Dedifferentiated amniotic fluid mesenchymal stem cell (primary cell): ENCODE results near the gene OPA1.
A peak's percentile ranks its signal among the peaks of the same experiment; 100 is the strongest.

Source experiments
- DNase-seq: peaks from one replicate; pipeline ENCODE4 v3.0.0-alpha.2; 2016; ENCODE audit errors: extremely low spot score

The OPA1 gene

GRCh38 chr3:193592841-193593667 lies at the start of gene OPA1:
TSS of gene OPA1 (plus strand) at chr3:193593208. CDS start at chr3:193593378, 170 bp downstream.
- peak; percentile 99 for DNase-seq

- DNase-seq: no peak
Measured at GRCh38 chr3:193544289-193544688, 48.7 kb upstream of the OPA1 start.

- DNase-seq: no peak
Measured at GRCh38 chr3:193545304-193545703, 47.7 kb upstream of the OPA1 start.

GRCh38 chr3:193546129-193546528 lies 46.9 kb upstream of the OPA1 start:
- no peak for DNase-seq

- DNase-seq: no peak
Measured at GRCh38 chr3:193548406-193548805, 44.6 kb upstream of the OPA1 start.

- DNase-seq: no peak
Measured at GRCh38 chr3:193552923-193553322, 40.1 kb upstream of the OPA1 start.

GRCh38 chr3:193553586-193553985 lies 39.4 kb upstream of the OPA1 start:
- no peak for DNase-seq

- DNase-seq: no peak
Measured at GRCh38 chr3:193554811-193555210, 38.2 kb upstream of the OPA1 start, which contains the start of gene ATP13A4. TSS of gene ATP13A4 (minus strand) at chr3:193554895. CDS start at chr3:193554799, 96 bp downstream.

GRCh38 chr3:193556841-193557240 lies 36.2 kb upstream of the OPA1 start:
- no peak for DNase-seq

GRCh38 chr3:193559100-193559499 lies 33.9 kb upstream of the OPA1 start:
- DNase-seq: no peak

- no peak for DNase-seq
Measured at GRCh38 chr3:193560091-193560490, 32.9 kb upstream of the OPA1 start.

- no peak for DNase-seq
Measured at GRCh38 chr3:193560870-193561269, 32.1 kb upstream of the OPA1 start.

GRCh38 chr3:193563426-193563825 lies 29.6 kb upstream of the OPA1 start:
- DNase-seq: no peak

- no peak for DNase-seq
Measured at GRCh38 chr3:193564012-193564411, 29.0 kb upstream of the OPA1 start.

- DNase-seq: no peak
Measured at GRCh38 chr3:193569119-193569518, 23.9 kb upstream of the OPA1 start.

GRCh38 chr3:193572426-193572908 lies 20.5 kb upstream of the OPA1 start:
- DNase-seq: peak; percentile 47

GRCh38 chr3:193573403-193574191 lies 19.4 kb upstream of the OPA1 start:
- DNase-seq: no peak

- DNase-seq: no peak
Measured at GRCh38 chr3:193574488-193575070, 18.4 kb upstream of the OPA1 start.

GRCh38 chr3:193585530-193585929 lies 7.5 kb upstream of the OPA1 start:
- DNase-seq: no peak

GRCh38 chr3:193586526-193586925 lies 6.5 kb upstream of the OPA1 start:
- DNase-seq: no peak

GRCh38 chr3:193589129-193589528 lies 3.9 kb upstream of the OPA1 start:
- DNase-seq: no peak

GRCh38 chr3:193589616-193590015 lies 3.4 kb upstream of the OPA1 start:
- no peak for DNase-seq
